GM15510 (cell line): Measurements from ENCODE around the gene CREG2.

Experiments
- POLR2A ChIP-seq: IDR thresholded peaks from 3 replicates; pipeline ENCODE4 v1.6.1; 2011; ENCODE audit warnings: borderline replicate concordance; ENCODE audit not compliant: insufficient read length; ENCODE audit errors: extremely low read depth

Gene CREG2, protein sequence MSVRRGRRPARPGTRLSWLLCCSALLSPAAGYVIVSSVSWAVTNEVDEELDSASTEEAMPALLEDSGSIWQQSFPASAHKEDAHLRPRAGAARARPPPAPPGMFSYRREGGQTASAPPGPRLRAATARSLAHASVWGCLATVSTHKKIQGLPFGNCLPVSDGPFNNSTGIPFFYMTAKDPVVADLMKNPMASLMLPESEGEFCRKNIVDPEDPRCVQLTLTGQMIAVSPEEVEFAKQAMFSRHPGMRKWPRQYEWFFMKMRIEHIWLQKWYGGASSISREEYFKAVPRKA

DNA sequence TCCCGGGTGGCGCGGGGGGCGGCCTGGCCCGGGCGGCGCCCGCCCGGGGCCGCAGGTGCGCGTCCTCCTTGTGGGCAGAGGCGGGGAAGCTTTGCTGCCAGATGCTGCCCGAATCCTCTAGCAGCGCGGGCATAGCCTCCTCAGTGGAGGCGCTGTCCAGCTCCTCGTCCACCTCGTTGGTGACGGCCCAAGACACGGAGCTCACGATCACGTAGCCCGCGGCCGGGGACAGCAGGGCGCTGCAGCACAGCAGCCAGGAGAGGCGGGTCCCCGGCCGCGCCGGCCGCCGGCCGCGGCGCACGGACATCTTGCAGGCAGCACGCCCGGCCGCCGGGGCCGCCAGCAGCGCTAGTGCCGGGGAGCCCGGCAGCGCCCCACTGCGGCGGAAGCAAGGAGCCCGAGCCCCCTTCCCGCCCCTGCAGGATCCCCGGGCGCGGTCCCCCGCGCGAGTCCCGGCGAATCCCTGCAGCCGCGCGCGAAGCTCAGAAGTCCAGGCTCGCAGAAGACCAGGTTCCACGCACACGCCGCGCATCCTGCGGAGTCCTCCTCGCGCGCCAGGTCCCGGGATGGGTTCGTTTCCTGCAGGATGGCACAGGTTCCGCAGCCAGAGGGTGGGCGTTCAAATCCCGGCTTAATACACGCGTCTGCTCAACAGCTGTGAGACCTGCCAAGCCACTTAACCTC lies at the start of gene CREG2:
Gene CREG2, minus strand, starts transcription at position 353 of the 684 bp plus-strand sequence. Its CDS starts 46 bp downstream, at position 307.
- no peak for TF ChIP-seq POLR2A

DNA sequence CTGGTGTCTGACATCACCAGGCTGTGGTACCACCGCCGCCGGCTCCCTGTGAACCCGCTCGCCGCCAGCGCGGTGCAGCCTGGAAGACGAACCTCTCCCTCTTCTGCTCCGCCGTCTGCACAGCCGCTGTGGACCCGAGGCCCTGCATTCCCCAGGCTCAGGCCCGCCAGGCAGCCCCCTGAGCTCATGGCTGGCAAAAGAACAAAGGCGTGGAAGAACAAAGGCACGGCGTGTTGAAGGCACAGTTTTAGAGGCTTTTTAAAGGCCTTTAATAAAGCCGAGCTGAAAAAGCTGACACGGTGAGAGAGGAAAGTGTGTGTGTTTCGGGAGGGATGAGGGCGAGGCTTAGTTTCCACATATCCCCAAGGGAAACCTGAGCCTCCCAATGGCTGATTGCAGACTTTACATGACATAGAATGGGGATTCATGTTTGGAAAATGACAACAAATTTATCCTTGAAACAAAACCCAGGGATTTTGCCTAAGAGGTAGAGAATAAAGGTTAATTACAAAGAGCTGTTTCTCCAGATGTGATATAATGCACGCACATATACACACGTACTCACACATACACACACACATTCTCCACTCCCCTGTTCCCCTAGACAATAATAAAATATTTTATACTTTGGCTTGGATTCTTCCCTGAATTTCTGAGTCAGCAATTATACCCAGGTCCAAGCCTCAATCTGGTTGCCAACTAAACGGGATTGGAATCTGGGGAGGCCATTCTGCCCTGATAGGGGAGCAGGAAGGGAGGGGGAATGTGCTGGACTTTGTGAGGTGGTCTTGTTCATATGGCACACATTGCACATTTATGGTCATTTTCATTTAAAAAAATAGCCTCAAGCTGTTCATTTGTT lies 47.9 kb upstream of the CREG2 start:
- TF ChIP-seq POLR2A = no peak

DNA sequence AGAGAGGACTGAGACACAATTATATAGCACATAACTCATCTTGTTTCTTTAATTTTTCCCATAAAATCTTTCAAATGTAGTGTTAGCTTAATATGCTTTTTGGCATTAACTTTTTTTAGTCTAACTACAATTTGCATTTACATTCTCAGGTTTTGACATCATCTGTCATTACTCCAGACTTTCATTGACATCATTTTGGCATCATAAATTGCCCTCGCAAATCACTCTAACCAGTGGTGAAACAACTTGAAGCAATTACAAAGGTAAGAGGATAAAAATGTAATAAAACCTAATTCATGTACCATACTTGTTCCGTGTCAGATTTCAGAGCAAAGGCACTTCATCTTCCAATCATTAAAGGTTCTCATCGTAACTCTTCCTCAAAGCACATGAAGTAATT lies 46.2 kb upstream of the CREG2 start:
- TF ChIP-seq POLR2A = no peak

DNA sequence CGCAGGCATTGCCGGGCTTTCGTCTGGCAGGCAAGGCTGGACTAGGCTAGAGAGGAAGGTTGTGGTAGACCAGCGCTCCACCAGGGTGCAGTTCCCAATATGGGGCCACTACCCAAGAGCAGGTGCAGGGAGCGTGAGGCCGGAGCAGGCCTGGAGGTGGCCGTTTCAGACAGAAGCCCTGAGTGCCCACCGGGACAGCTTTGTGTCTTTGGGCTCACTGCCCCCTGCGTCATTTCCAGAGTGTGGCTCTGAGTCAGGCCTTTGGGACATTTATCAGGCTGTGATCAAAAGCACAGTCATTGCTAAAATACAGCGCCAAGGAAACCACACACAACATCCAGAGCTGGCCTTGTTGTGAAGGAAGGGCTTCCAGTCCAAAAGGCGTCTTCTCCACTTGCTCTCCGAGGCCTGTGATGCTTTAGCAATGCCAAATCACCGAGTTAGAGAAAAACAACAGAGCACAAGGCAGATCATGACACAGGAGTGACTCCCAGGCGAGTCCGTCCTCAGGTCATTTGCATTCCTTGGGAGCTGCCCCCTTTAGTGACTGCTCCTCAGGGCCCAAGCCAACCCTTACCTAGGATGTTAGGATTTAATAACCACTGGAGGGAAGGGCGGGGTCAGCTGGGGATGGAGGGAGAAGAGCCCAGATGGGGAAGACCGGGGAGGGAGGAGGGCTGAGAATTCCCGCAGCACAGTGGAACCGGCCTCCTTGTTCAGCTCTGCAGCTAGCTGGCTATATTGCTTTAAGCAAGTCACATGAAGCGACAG lies 45.3 kb upstream of the CREG2 start:
- TF ChIP-seq POLR2A = no peak

DNA sequence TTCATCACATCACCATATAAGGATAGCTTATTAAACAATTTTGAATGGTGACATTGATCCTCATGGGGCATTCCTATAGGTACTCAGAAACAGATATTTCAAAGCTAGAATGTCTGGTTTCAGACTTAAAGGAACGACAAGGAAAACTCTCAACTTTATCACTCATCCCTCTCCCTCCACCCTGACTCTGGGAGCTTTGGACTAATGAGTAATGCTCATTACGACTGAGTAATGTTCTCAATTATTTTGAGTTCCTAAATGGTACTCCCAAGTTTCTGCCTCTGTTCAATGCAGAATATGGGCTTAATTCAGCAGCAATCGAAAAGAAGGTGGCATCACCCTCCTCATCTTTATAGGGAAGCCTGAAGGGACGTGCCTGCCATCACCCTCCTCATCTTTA lies 44.2 kb upstream of the CREG2 start:
- no peak for TF ChIP-seq POLR2A

DNA sequence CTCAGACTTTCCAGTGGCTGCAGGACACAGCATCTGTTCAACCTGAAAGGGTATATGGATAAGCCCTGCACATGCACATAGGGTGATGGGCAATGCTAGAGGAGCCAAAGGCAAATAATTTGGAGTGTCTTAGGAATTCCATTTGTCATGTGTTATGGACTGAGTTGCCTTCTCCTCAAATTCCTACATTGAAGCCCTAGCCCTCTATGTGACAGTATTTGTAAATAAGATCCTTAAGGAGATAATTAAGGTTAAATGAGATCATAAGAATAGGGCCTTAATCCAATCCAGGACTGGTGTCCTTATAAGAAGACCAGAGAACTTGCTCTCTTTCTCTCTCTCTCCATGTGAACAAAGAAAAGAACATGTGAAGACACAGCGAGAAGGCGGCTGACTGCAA lies 42.9 kb upstream of the CREG2 start:
- TF ChIP-seq POLR2A = no peak

DNA sequence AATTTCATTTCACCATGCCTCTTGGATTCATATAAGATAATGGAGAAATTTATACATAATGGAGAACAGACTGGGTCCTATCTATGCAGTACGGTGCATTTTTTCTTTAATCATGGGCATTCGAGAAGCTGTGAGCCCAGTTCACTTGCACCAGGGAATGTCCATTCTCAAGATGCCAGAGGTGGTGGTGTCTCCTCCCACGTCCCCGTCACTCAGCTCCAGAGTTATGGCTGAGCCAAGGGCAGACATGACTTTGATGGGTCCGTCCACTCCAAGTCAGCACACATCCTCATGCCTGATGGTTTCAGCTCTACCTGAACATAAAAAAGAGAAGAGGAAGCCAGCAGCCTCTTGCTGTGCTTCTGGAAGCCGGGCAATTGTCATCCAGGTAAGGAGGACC lies 42.1 kb upstream of the CREG2 start:
- TF ChIP-seq POLR2A = no peak

DNA sequence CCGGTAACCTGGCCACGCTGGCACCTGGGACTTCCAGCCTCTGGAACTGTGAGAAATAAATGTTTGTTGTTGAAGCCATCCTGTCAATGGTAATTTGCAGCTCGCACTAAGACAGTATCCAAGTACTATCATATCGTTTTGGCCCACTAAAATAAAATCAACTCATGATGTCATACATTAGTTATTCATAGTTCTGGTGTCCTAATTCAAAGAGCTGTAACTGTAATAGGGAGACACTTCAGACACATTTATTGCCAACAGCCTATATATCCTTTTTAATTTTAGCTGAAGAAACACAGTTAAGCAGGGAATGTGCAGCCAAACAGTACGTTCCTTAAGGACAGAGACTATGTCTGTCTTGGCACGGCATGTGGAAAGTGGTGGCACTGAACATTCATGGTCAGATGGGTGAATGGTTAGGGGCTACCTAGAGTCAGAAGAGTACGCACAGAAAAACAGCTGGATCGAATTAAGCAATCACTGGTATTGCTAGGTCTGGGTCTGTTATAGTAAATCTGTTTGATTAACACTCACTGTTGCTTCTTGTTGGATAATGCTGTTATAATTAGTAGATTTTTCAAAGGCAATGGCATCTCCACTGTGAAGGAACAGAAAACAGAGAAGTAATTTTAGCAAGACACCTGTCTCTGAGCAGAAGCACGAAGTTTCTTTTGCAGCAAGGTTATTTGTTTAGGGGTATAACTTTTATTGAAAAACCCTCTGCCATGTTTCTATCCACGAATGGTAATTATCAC lies 41.3 kb upstream of the CREG2 start:
- TF ChIP-seq POLR2A = no peak

DNA sequence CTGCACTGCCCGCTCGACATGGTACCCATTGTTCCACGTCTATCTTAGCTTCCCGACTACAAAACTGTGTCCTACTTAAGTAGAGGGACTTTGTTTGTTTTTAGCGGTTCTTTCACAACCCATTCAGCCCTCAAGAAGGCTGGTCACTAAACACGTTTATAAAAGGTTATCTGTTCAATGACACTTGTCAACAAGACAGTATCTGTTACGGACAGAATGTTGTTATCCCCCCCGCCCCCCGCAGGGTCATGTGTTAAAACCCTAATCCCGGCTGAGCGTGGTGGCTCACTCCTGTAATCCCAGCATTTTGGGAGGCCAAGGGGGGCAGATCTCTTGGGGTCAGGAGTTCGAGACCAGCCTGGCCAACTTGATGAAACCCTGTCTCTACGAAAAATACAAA lies 40.4 kb upstream of the CREG2 start:
- no peak for TF ChIP-seq POLR2A

DNA sequence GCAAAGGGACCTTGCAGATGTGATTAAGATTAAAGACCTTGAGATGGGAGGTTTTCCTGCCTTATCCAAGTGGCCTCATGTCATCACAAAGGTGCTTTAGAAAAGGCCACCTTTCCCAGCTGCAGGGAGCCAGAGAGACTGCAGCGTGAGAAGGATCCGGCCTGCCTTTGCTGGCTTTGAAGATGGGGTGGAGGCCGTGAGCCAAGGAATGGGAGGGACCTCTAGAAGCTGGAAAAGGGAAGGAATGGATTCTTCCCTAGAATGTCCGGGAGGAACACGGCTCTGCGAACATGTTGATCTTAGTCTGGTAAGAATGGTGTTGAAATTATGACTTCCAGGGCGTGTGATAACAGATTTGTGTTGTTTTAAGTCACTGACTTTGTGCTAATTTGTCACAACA lies 39.9 kb upstream of the CREG2 start:
- TF ChIP-seq POLR2A = no peak

DNA sequence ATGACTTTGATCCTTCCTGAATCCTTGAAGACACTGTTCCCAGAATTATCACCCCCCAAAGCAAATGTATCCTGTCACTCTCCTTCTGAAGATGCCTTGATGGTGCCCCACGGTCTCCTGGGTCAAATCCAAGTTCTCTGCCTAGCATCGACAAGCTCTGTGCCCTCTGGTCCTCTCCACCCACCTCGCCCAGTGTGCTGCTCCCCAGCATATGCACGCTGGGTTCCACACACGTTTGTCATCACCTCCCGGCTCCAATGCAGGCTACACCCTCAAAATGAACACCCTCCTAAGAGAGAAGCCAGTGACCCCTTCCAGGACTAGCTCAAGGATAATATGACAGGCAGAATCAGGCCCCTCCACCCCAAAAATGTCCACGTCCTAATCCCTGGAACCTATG lies 39.5 kb upstream of the CREG2 start:
- TF ChIP-seq POLR2A = no peak

DNA sequence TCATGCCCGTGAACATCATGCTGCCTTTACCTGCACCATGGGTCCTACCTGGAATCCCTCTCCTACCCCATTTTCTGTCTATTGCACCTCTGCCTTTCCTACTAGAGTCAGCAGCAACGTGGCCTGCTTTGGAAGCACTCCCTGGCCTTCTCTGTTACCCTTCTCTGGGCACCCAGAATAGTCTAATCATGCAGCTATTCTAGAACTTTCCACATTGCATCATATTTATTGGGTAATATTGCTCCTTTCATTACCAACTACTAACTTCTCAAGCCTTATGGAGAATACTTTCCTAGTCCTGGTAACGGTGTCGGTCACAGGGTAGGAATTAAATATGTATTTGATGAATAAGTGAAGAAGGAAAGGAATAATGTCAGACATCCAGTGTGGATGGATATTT lies 33.3 kb upstream of the CREG2 start:
- TF ChIP-seq POLR2A = no peak

DNA sequence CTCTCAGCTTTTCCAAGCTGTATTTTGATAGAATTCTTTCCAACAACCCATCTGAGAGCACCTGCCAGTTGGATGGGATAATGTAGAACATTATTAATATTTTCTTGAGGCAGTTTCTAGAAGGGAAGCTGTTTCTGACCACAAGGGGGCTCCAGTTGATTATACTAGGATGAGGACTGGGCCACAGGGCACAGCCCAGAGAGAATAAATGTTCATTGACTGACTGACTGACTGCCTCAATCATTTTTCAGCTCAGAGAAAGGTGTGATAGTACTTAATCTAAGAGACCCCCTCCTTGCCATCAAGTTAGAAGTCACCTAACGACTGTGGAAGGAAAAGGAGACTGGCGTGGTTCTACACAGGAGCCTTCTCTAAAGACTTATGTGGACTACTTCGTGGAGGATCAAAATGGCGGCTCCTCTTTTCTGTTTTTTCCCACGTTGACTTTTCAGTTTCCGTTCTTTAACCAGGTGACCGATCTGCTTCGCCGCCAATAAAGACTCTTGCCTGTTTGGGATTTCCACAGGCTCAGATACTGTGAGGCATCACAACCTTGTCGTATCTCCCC lies 31.9 kb upstream of the CREG2 start:
- no peak for TF ChIP-seq POLR2A
